ENCODE results near the gene UTF1. TPM values are rescaled to one million over a fixed set of nuclear protein-coding genes. Genes with fewer than 3 reads are reported as not detected.
A peak's percentile ranks its signal among the peaks of the same experiment; 100 is the strongest.

UTF1 gene
- total and polyA plus RNA-seq, 9 of the 15 experiments (the other 6 are each of a cell fraction or from before 2014, with no cell fraction given): 0.35 to 0.46 TPM; not detected in 7

- H3K36me3 ChIP-seq (ENCODE audit: control insufficient read depth, insufficient read depth, low read length): peaks cover 34% of the 10 kb centered on the region; the same call in 1 of the 3 replicates
- intact Hi-C loops (cut with micrococcal nuclease) (loop anchor here (2.0 kb wide), 1 partner anchor 25 kb away; no protein-coding TSS in a partner anchor), in situ Hi-C loops (cut with MboI) (no loop called here)
- no peak for FAIRE-seq
- peak overlapping the region; percentile 72 for H3K4me2 ChIP-seq (ENCODE audit: insufficient read depth, low read length)
- H2AFZ ChIP-seq (ENCODE audit: low read depth, low read length): no peak overlapping the region
- no peaks in the 10 kb centered on the region for H3K27me3 ChIP-seq (ENCODE audit: control insufficient read depth in 2 of 2, insufficient read depth in 2 of 2, low read length in 2 of 2)
- BruUV-seq (replicated peaks): no TSS peak
- H3K9ac ChIP-seq (ENCODE audit: insufficient read depth in 1 of 2, low read depth in 2 of 2, low read length in 2 of 2): peak overlapping the region; percentile 61 to 78
- no peak for DNase-seq (ENCODE audit: extremely low read depth in 1 of 4, low spot score in 3 of 4)
- H4K20me1 ChIP-seq (replicated peaks; ENCODE audit: control insufficient read depth, insufficient read depth, low read length): no peaks in the 10 kb centered on the region
- CTCF ChIA-PET (ENCODE audit: low intra/inter-chr PET ratio): no interaction called here
- ATAC-seq: no peak
- no peak overlapping the region for H3K4me3 ChIP-seq
- peaks cover 40 to 64% of the 10 kb centered on the region in 2 experiments for H3K4me1 ChIP-seq (replicated peaks in 1 of 2; ENCODE audit: control insufficient read depth in 2 of 2, insufficient read depth in 2 of 2, low read length in 2 of 2)
- H3K27ac ChIP-seq (ENCODE audit: extremely low read depth, low read depth, low read length): peak overlapping the region; percentile 92
- TF ChIP-seq NFATC3 (IDR thresholded peaks at IDR 0.05) (no peak), STAG1 (CRISPR knock-in tag; IDR thresholded peaks at IDR 0.05; ENCODE audit: borderline replicate concordance) (no peak), CREBBP (IDR thresholded peaks at IDR 0.05; ENCODE audit: low read depth, low read length) (no peak), PTBP1 (IDR thresholded peaks at IDR 0.05; ENCODE audit: low read depth, low read length) (no peak), SP1 (CRISPR knock-in tag; IDR thresholded peaks at IDR 0.05) (no peak), HDAC6 (IDR thresholded peaks at IDR 0.05; ENCODE audit: low read depth, low read length) (no peak), MCM2 (IDR thresholded peaks at IDR 0.05; ENCODE audit: low read depth) (no peak), RBBP5 (IDR thresholded peaks at IDR 0.05; ENCODE audit: borderline replicate concordance, insufficient read depth, low read length, poor library complexity, severe bottlenecking) (no peak), TCF7 (IDR thresholded peaks at IDR 0.05; ENCODE audit: borderline replicate concordance) (no peak), ETV5 (CRISPR knock-in tag; IDR thresholded peaks at IDR 0.05; ENCODE audit: low read depth) (no peak), KLF10 (CRISPR knock-in tag; IDR thresholded peaks at IDR 0.05) (no peak), RFX5 (IDR thresholded peaks at IDR 0.05; ENCODE audit: low read depth, low read length) (no peak), ATF1 (CRISPR knock-in tag; IDR thresholded peaks at IDR 0.05) (no peak), ATF1 (tag; IDR thresholded peaks at IDR 0.05) (no peak), JUN (IDR thresholded peaks at IDR 0.05; ENCODE audit: borderline replicate concordance, low read depth, low read length) (no peak), JUN (CRISPR knock-in tag; IDR thresholded peaks at IDR 0.05; ENCODE audit: borderline replicate concordance) (no peak), HDGF (IDR thresholded peaks at IDR 0.05) (no peak), TRIM28 (IDR thresholded peaks at IDR 0.05) (no peak), KLF6 (CRISPR knock-in tag; IDR thresholded peaks at IDR 0.05; ENCODE audit: borderline replicate concordance) (no peak), RFX7 (CRISPR knock-in tag; IDR thresholded peaks at IDR 0.05) (no peak)
- POLR2A ChIA-PET: interaction anchor here (0.7 to 1.5 kb wide), 6 partner anchors 9 to 55 kb away, joined by 3 to 4 read pairs (median 3); no protein-coding TSS in a partner anchor
- WGBS (ENCODE audit: insufficient coverage, low coverage, missing lambda C conversion rate): 60% methylated on average over 22 of the region's 24 CpGs
- H3K79me2 ChIP-seq (ENCODE audit: control insufficient read depth, insufficient read depth, low read length): no peaks in the 10 kb centered on the region
- H3K9me3 ChIP-seq (replicated peaks; ENCODE audit: control insufficient read depth, insufficient read depth, low read depth, low read length): no peaks in the 10 kb centered on the region
- peaks cover 3% of the 10 kb centered on the region for H3K9me1 ChIP-seq (ENCODE audit: control insufficient read depth, insufficient read depth, low read length)
Measured at GRCh38 chr10:133279326-133280226, 49.6 kb downstream of the UTF1 start.

All from K562 (cell line).